ENCODE data around the gene CTSC. TPM values are rescaled to one million over a fixed set of nuclear protein-coding genes. Genes with fewer than 3 reads are reported as not detected.

Gene CTSC
- total RNA-seq, 1 experiment from 2014 or later: 38.0 TPM

DNA sequence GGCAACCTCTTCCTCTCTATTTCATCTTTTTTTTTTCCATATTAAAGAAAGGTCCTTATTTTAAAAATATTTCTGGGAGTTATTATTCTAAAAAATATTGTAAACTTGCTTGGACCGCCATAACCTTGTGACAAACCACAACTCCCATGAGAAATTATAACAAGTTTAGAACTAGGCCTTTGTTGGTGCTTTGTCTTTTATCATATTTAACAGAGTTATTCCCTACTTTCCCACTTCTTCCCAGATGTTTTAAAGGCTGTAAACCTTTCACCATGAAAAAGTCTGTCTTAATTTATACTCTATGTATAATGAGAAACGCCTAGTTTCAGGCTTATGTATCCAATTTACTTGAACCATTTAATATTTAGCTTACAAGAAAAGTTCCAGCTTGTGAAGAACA, 3.7 kb downstream of the CTSC start:
- intact Hi-C loops (cut with micrococcal nuclease): no loop called here
- Histone ChIP-seq H3K4me2 (ENCODE audit: low read length) (no peak overlapping the region), H3K9ac (ENCODE audit: low read length) (no peak overlapping the region), H3K27ac (ENCODE audit: low read depth, low read length) (no peak overlapping the region), H3K36me3 (ENCODE audit: control insufficient read depth in 1 of 2, insufficient read depth in 2 of 2, low read length in 2 of 2) (peaks cover 4 to 15% of the 10 kb centered on the region in 2 experiments; a peak in 3 of 4 replicates), H3K4me3 (replicated peaks in 1 of 2; ENCODE audit: low read depth in 1 of 2, low read length in 2 of 2) (no peak overlapping the region), H4K20me1 (ENCODE audit: insufficient read depth) (no peaks in the 10 kb centered on the region), H3K79me2 (ENCODE audit: insufficient read depth, low read length) (peaks cover 9% of the 10 kb centered on the region), H3K9me2 (ENCODE audit: insufficient read depth) (no peaks in the 10 kb centered on the region), H3K4me1 (ENCODE audit: control insufficient read depth in 1 of 2, insufficient read depth in 2 of 2, low read length in 2 of 2) (peaks cover 3 to 19% of the 10 kb centered on the region in 2 experiments; a peak in 3 of 4 replicates), H2AFZ (ENCODE audit: low read depth, low read length, poor library complexity, severe bottlenecking) (no peak overlapping the region), H3K9me3 (ENCODE audit: control insufficient read depth in 1 of 2, insufficient read depth in 1 of 2, low read depth in 1 of 2, low read length in 2 of 2) (no peaks in the 10 kb centered on the region), H3K27me3 (ENCODE audit: insufficient read depth, low read length) (no peaks in the 10 kb centered on the region)
- TF ChIP-seq SP1 (IDR thresholded peaks at IDR 0.05; ENCODE audit: low read depth) (no peak), EZH2 (IDR thresholded peaks at IDR 0.05) (no peak), POLR2A (IDR thresholded peaks at IDR 0.05; ENCODE audit: borderline replicate concordance, extremely low read depth, insufficient read depth, insufficient read length) (no peak), SRF (IDR thresholded peaks at IDR 0.05; ENCODE audit: low read depth) (no peak), FOSL1 (IDR thresholded peaks at IDR 0.05; ENCODE audit: low read depth) (no peak), CEBPB (IDR thresholded peaks at IDR 0.05; ENCODE audit: low read depth) (no peak), ZFX (IDR thresholded peaks at IDR 0.05) (no peak), SIN3A (IDR thresholded peaks at IDR 0.05; ENCODE audit: low read depth) (no peak), ELF1 (IDR thresholded peaks at IDR 0.05; ENCODE audit: borderline replicate concordance, low read depth) (no peak)
- TF ChIP-seq, protein P1, sequence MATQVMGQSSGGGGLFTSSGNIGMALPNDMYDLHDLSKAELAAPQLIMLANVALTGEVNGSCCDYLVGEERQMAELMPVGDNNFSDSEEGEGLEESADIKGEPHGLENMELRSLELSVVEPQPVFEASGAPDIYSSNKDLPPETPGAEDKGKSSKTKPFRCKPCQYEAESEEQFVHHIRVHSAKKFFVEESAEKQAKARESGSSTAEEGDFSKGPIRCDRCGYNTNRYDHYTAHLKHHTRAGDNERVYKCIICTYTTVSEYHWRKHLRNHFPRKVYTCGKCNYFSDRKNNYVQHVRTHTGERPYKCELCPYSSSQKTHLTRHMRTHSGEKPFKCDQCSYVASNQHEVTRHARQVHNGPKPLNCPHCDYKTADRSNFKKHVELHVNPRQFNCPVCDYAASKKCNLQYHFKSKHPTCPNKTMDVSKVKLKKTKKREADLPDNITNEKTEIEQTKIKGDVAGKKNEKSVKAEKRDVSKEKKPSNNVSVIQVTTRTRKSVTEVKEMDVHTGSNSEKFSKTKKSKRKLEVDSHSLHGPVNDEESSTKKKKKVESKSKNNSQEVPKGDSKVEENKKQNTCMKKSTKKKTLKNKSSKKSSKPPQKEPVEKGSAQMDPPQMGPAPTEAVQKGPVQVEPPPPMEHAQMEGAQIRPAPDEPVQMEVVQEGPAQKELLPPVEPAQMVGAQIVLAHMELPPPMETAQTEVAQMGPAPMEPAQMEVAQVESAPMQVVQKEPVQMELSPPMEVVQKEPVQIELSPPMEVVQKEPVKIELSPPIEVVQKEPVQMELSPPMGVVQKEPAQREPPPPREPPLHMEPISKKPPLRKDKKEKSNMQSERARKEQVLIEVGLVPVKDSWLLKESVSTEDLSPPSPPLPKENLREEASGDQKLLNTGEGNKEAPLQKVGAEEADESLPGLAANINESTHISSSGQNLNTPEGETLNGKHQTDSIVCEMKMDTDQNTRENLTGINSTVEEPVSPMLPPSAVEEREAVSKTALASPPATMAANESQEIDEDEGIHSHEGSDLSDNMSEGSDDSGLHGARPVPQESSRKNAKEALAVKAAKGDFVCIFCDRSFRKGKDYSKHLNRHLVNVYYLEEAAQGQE (IDR thresholded peaks at IDR 0.05; ENCODE audit: low read depth): no peak
- TF ChIP-seq, protein P2, sequence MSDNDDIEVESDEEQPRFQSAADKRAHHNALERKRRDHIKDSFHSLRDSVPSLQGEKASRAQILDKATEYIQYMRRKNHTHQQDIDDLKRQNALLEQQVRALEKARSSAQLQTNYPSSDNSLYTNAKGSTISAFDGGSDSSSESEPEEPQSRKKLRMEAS (IDR thresholded peaks at IDR 0.05): no peak
- TF ChIP-seq, protein P3, sequence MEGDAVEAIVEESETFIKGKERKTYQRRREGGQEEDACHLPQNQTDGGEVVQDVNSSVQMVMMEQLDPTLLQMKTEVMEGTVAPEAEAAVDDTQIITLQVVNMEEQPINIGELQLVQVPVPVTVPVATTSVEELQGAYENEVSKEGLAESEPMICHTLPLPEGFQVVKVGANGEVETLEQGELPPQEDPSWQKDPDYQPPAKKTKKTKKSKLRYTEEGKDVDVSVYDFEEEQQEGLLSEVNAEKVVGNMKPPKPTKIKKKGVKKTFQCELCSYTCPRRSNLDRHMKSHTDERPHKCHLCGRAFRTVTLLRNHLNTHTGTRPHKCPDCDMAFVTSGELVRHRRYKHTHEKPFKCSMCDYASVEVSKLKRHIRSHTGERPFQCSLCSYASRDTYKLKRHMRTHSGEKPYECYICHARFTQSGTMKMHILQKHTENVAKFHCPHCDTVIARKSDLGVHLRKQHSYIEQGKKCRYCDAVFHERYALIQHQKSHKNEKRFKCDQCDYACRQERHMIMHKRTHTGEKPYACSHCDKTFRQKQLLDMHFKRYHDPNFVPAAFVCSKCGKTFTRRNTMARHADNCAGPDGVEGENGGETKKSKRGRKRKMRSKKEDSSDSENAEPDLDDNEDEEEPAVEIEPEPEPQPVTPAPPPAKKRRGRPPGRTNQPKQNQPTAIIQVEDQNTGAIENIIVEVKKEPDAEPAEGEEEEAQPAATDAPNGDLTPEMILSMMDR (IDR thresholded peaks at IDR 0.05 in 2 of 3, conservative IDR thresholded peaks at IDR 0.05 in 1 of 3; ENCODE audit: borderline replicate concordance in 1 of 3, insufficient read depth in 1 of 3, low read depth in 2 of 3, low read length in 2 of 3): no peak
- ChIA-PET POLR2A (no interaction called here), RAD21 (ENCODE audit: low non-redundant PET in 1 of 2, low total read pairs in 2 of 2, uncharacterized antibody in 2 of 2, unreplicated experiment in 2 of 2) (no interaction called here), CTCF (no interaction called here)
- ATAC-seq: no peak
- no TSS peak for BruUV-seq (replicated peaks)
- DNase-seq (ENCODE audit: low read depth, low spot score): no peak

Measured in HCT116 (cell line).